Measurements from ENCODE around the gene ZFP91. TPM values are rescaled to one million over a fixed set of nuclear protein-coding genes. Genes with fewer than 3 reads are reported as not detected.

The ZFP91 gene
- total and polyA plus RNA-seq, 2 of the 13 experiments (the other 11 are each of a cell fraction or from before 2014, with no cell fraction given), result 13.5 to 38.6 TPM

DNA sequence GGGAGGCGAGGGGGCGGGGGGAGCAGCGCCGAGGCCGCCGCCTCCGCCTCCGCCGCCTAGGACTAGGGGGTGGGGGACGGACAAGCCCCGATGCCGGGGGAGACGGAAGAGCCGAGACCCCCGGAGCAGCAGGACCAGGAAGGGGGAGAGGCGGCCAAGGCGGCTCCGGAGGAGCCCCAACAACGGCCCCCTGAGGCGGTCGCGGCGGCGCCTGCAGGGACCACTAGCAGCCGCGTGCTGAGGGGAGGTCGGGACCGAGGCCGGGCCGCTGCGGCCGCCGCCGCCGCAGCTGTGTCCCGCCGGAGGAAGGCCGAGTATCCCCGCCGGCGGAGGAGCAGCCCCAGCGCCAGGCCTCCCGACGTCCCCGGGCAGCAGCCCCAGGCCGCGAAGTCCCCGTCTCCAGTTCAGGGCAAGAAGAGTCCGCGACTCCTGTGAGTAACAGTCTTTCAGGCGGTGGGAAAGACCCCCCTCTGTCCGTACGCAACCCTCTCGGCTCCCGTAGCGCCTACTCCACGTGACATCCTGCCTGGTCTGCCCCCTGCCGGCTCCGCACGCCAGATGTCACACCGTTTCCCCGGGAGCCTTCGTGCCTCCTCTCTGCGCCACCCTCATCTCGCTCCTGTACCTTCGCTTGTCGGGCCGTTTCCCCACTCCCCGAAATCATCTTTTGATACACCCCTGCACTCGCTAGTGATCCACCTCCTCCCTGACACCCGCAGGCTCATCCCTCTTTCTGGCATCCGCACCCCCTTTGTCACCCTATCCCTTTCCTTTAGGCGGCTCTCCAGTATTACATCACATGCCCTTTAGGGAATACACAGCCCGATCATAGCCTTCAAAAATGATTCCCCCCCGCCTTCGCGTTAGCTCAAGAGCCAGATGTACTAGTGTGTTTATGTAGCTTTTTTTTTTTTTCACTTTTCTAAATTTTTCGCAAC, 598 bp downstream of the ZFP91 start (continued):
- TF ChIP-seq, protein P1, sequence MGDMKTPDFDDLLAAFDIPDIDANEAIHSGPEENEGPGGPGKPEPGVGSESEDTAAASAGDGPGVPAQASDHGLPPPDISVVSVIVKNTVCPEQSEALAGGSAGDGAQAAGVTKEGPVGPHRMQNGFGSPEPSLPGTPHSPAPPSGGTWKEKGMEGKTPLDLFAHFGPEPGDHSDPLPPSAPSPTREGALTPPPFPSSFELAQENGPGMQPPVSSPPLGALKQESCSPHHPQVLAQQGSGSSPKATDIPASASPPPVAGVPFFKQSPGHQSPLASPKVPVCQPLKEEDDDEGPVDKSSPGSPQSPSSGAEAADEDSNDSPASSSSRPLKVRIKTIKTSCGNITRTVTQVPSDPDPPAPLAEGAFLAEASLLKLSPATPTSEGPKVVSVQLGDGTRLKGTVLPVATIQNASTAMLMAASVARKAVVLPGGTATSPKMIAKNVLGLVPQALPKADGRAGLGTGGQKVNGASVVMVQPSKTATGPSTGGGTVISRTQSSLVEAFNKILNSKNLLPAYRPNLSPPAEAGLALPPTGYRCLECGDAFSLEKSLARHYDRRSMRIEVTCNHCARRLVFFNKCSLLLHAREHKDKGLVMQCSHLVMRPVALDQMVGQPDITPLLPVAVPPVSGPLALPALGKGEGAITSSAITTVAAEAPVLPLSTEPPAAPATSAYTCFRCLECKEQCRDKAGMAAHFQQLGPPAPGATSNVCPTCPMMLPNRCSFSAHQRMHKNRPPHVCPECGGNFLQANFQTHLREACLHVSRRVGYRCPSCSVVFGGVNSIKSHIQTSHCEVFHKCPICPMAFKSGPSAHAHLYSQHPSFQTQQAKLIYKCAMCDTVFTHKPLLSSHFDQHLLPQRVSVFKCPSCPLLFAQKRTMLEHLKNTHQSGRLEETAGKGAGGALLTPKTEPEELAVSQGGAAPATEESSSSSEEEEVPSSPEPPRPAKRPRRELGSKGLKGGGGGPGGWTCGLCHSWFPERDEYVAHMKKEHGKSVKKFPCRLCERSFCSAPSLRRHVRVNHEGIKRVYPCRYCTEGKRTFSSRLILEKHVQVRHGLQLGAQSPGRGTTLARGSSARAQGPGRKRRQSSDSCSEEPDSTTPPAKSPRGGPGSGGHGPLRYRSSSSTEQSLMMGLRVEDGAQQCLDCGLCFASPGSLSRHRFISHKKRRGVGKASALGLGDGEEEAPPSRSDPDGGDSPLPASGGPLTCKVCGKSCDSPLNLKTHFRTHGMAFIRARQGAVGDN (CRISPR knock-in tag; IDR thresholded peaks at IDR 0.05), result peak; percentile 91
- TF ChIP-seq ZSCAN20 (CRISPR knock-in tag; IDR thresholded peaks at IDR 0.05; ENCODE audit: borderline replicate concordance), result 0 out of 2 replicates have a peak, but pooled peaks have one; percentile 33
- no peak for TF ChIP-seq AHDC1 (CRISPR knock-in tag; IDR thresholded peaks at IDR 0.05; ENCODE audit: borderline replicate concordance)
- TF ChIP-seq NKX3-1 (CRISPR knock-in tag; IDR thresholded peaks at IDR 0.05), result no peak; the same call in 1 of the 2 replicates
- TF ChIP-seq, protein P2, sequence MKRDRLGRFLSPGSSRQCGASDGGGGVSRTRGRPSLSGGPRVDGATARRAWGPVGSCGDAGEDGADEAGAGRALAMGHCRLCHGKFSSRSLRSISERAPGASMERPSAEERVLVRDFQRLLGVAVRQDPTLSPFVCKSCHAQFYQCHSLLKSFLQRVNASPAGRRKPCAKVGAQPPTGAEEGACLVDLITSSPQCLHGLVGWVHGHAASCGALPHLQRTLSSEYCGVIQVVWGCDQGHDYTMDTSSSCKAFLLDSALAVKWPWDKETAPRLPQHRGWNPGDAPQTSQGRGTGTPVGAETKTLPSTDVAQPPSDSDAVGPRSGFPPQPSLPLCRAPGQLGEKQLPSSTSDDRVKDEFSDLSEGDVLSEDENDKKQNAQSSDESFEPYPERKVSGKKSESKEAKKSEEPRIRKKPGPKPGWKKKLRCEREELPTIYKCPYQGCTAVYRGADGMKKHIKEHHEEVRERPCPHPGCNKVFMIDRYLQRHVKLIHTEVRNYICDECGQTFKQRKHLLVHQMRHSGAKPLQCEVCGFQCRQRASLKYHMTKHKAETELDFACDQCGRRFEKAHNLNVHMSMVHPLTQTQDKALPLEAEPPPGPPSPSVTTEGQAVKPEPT (CRISPR knock-in tag; IDR thresholded peaks at IDR 0.05; ENCODE audit: low read depth), result no peak
- no peak for TF ChIP-seq ZNF775 (CRISPR knock-in tag; IDR thresholded peaks at IDR 0.05; ENCODE audit: borderline replicate concordance)
- TF ChIP-seq, protein P3, sequence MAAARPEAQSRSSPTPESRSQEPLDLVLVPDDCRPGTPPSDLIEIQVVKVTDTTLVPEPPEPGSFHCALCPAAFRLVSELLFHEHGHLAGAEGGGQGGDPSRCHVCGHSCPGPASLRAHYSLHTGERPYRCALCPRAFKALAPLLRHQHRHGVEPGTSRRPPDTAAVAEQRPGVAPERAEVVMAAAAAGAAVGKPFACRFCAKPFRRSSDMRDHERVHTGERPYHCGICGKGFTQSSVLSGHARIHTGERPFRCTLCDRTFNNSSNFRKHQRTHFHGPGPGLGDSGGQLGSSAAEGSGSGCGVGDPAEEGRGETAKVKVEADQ (CRISPR knock-in tag; IDR thresholded peaks at IDR 0.05; ENCODE audit: borderline replicate concordance), result no peak
- no peak for TF ChIP-seq CAMTA2 (CRISPR knock-in tag; IDR thresholded peaks at IDR 0.05; ENCODE audit: borderline replicate concordance)
- TF ChIP-seq ZBTB1 (CRISPR knock-in tag; IDR thresholded peaks at IDR 0.05; ENCODE audit: borderline replicate concordance), result no peak
- TF ChIP-seq ZZZ3 (CRISPR knock-in tag; IDR thresholded peaks at IDR 0.05; ENCODE audit: borderline replicate concordance), result peak; percentile 69; the same call in 1 of the 2 replicates
- no peak for TF ChIP-seq KLF13 (CRISPR knock-in tag; IDR thresholded peaks at IDR 0.05)
- no peak for TF ChIP-seq ZNF550 (CRISPR knock-in tag; IDR thresholded peaks at IDR 0.05; ENCODE audit: borderline replicate concordance)
- TF ChIP-seq MYNN (CRISPR knock-in tag; IDR thresholded peaks at IDR 0.05; ENCODE audit: low read depth), result no peak; the same call in 1 of the 2 replicates
- TF ChIP-seq TGIF2 (CRISPR knock-in tag; IDR thresholded peaks at IDR 0.05), result peak; percentile 97
